Measurements from ENCODE around the gene URB2. TPM values are rescaled to one million over a fixed set of nuclear protein-coding genes. Genes with fewer than 3 reads are reported as not detected.
A peak's percentile ranks its signal among the peaks of the same experiment; 100 is the strongest.

The URB2 gene
- total RNA-seq, 1 experiment from 2014 or later = 53.2 TPM

- Histone ChIP-seq H4K91ac (ENCODE audit: insufficient read length, low read depth, low read length) (no peak overlapping the region), H3K23ac (ENCODE audit: insufficient read length, low read depth, low read length) (no peak overlapping the region), H3K9ac (ENCODE audit: extremely low read depth, insufficient read length, low read length) (no peak overlapping the region), H2BK12ac (ENCODE audit: insufficient read length, low read depth, low read length) (no peak overlapping the region), H2AFZ (ENCODE audit: low read length) (no peak overlapping the region), H3K4me1 (ENCODE audit: insufficient read depth, low read length) (no peaks in the 10 kb centered on the region; the same call in 1 of the 2 replicates), H2AK5ac (ENCODE audit: insufficient read length, low read length) (no peak overlapping the region), H3K4me2 (ENCODE audit: insufficient read depth, insufficient read length, low read length) (no peak overlapping the region), H3K4ac (ENCODE audit: low read depth, low read length) (no peak overlapping the region), H3K56ac (ENCODE audit: insufficient read length, low read depth, low read length) (no peak overlapping the region), H3K27me3 (ENCODE audit: insufficient read depth, low read length) (no peaks in the 10 kb centered on the region), H3K18ac (ENCODE audit: insufficient read length, low read depth, low read length) (no peak overlapping the region), H2BK20ac (ENCODE audit: low read depth, low read length, poor library complexity, severe bottlenecking) (no peak overlapping the region), H3K14ac (ENCODE audit: insufficient read depth, low read length) (no peak overlapping the region), H3T11ph (ENCODE audit: low read length) (no peak overlapping the region), H4K20me1 (ENCODE audit: control insufficient read depth, insufficient read depth, insufficient read length) (no peaks in the 10 kb centered on the region), H2BK120ac (ENCODE audit: low read depth, low read length, poor library complexity, severe bottlenecking) (no peak overlapping the region), H3K9me3 (ENCODE audit: control insufficient read depth, low read depth, low read length) (no peaks in the 10 kb centered on the region), H3K23me2 (ENCODE audit: insufficient read length, low read depth, low read length, poor library complexity, severe bottlenecking) (no peaks in the 10 kb centered on the region), H2BK5ac (ENCODE audit: insufficient read length, low read length) (no peak overlapping the region), H3K79me1 (ENCODE audit: insufficient read depth, low read depth, low read length, poor library complexity, severe bottlenecking) (no peaks in the 10 kb centered on the region), H4K5ac (ENCODE audit: insufficient read length, low read depth, low read length) (no peak overlapping the region), H3K79me2 (ENCODE audit: insufficient read depth, low read length) (no peaks in the 10 kb centered on the region), H4K8ac (replicated peaks; ENCODE audit: insufficient read length, low read depth, low read length) (no peak overlapping the region), H3K27ac (ENCODE audit: insufficient read length, low read depth, low read length) (no peak overlapping the region), H2BK15ac (ENCODE audit: low read depth, low read length) (no peak overlapping the region)
- no peak for TF ChIP-seq CTCF (conservative IDR thresholded peaks at IDR 0.05)
- no CpG with 5 or more reads among the region's 2 CpGs for WGBS (ENCODE audit: extremely low coverage, insufficient read length, low lambda C conversion rate)
- H3K4me1 Mint-ChIP-seq = peaks cover 7 to 9% of the 10 kb centered on the region in 2 experiments; a peak in 3 of 4 replicates
- DNase-seq = no peak
- H3K27ac Mint-ChIP-seq = peak overlapping the region in 2 of 3 experiments; percentile 5 to 9; a peak in 3 of 7 replicates
- no peaks in the 10 kb centered on the region for H3K9me3 Mint-ChIP-seq
- H3K27me3 Mint-ChIP-seq (ENCODE audit: low read depth) = no peaks in the 10 kb centered on the region
- H3K4me3 Mint-ChIP-seq = no peak overlapping the region; a peak in 1 of 5 replicates
- peaks cover 17 to 70% (median 45%) of the 10 kb centered on the region in 3 experiments; a peak in 6 of 7 replicates for H3K36me3 Mint-ChIP-seq (ENCODE audit: insufficient read depth in 1 of 3, low read depth in 3 of 3)
Observed at GRCh38 chr1:229607370-229607769, 18.7 kb upstream of the URB2 start.

All from H9 (cell line).